ENCODE measurements around the gene KCTD16. TPM values are rescaled to one million over a fixed set of nuclear protein-coding genes. Genes with fewer than 3 reads are reported as not detected.

The KCTD16 gene
- total RNA-seq, 1 experiment from 2014 or later, result 0.64 TPM

DNA sequence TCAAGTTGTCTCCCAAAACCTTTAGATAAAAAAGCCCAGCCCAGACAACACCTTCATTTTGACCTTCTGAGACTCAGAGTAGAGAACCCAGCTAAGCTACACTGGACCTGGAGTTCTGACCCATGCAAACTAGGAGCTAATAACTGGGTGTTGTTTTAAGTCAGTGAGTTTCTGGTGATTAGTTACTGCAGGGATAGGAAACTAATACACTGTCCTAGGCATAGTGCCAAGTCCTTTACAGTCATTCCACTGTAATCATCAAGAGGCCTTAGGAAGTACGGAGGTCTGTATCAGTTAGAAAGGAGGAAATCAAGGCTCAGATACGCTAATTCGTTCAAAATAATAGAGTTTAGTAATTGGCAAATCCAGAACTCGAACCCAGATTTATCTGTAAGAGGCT, 197.9 kb downstream of the KCTD16 start:
- POLR2A ChIA-PET, result no interaction called here
- Histone ChIP-seq H3K9me2 (ENCODE audit: insufficient read depth) (no peaks in the 10 kb centered on the region), H4K20me1 (ENCODE audit: insufficient read depth) (no peaks in the 10 kb centered on the region), H3K4me3 (replicated peaks in 1 of 2; ENCODE audit: low read depth in 1 of 2, low read length in 2 of 2) (no peak overlapping the region), H3K9me3 (ENCODE audit: control insufficient read depth in 1 of 2, insufficient read depth in 1 of 2, low read depth in 1 of 2, low read length in 2 of 2) (no peaks in the 10 kb centered on the region), H3K4me2 (ENCODE audit: low read length) (no peak overlapping the region), H3K36me3 (ENCODE audit: control insufficient read depth in 1 of 2, insufficient read depth in 2 of 2, low read length in 2 of 2) (no peaks in the 10 kb centered on the region), H3K9ac (ENCODE audit: low read length) (no peak overlapping the region), H2AFZ (ENCODE audit: low read depth, low read length, poor library complexity, severe bottlenecking) (no peak overlapping the region), H3K27ac (ENCODE audit: low read depth, low read length) (no peak overlapping the region), H3K27me3 (ENCODE audit: insufficient read depth, low read length) (peaks cover 32% of the 10 kb centered on the region), H3K79me2 (ENCODE audit: insufficient read depth, low read length) (no peaks in the 10 kb centered on the region), H3K4me1 (ENCODE audit: control insufficient read depth in 1 of 2, insufficient read depth in 2 of 2, low read length in 2 of 2) (no peaks in the 10 kb centered on the region)
- DNase-seq (ENCODE audit: low read depth, low spot score), result no peak
- CTCF ChIA-PET, result no interaction called here
- TF ChIP-seq YY1 (IDR thresholded peaks at IDR 0.05; ENCODE audit: extremely low read depth, insufficient replicate concordance, low read depth, low read length), result no peak
- no peak for TF ChIP-seq CEBPB (IDR thresholded peaks at IDR 0.05; ENCODE audit: low read depth)
- TF ChIP-seq, protein P1, sequence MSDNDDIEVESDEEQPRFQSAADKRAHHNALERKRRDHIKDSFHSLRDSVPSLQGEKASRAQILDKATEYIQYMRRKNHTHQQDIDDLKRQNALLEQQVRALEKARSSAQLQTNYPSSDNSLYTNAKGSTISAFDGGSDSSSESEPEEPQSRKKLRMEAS (IDR thresholded peaks at IDR 0.05), result no peak
- TF ChIP-seq POLR2AphosphoS5 (IDR thresholded peaks at IDR 0.05; ENCODE audit: low read depth, low read length), result no peak
- TF ChIP-seq RAD21 (IDR thresholded peaks at IDR 0.05; ENCODE audit: low read depth), result no peak
- TF ChIP-seq, protein P2, sequence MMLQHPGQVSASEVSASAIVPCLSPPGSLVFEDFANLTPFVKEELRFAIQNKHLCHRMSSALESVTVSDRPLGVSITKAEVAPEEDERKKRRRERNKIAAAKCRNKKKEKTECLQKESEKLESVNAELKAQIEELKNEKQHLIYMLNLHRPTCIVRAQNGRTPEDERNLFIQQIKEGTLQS (IDR thresholded peaks at IDR 0.05), result no peak
- TF ChIP-seq EGR1 (IDR thresholded peaks at IDR 0.05; ENCODE audit: low read depth), result no peak
- no peak for TF ChIP-seq TCF7L2 (IDR thresholded peaks at IDR 0.05; ENCODE audit: borderline replicate concordance, extremely low read depth, insufficient read depth, insufficient read length)
- TF ChIP-seq EZH2phosphoT487 (IDR thresholded peaks at IDR 0.05; ENCODE audit: borderline replicate concordance), result no peak
- TF ChIP-seq EZH2 (IDR thresholded peaks at IDR 0.05), result no peak
- TF ChIP-seq, protein P3, sequence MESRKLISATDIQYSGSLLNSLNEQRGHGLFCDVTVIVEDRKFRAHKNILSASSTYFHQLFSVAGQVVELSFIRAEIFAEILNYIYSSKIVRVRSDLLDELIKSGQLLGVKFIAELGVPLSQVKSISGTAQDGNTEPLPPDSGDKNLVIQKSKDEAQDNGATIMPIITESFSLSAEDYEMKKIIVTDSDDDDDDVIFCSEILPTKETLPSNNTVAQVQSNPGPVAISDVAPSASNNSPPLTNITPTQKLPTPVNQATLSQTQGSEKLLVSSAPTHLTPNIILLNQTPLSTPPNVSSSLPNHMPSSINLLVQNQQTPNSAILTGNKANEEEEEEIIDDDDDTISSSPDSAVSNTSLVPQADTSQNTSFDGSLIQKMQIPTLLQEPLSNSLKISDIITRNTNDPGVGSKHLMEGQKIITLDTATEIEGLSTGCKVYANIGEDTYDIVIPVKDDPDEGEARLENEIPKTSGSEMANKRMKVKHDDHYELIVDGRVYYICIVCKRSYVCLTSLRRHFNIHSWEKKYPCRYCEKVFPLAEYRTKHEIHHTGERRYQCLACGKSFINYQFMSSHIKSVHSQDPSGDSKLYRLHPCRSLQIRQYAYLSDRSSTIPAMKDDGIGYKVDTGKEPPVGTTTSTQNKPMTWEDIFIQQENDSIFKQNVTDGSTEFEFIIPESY (IDR thresholded peaks at IDR 0.05; ENCODE audit: extremely low read depth, insufficient replicate concordance, low read length), result no peak
- TF ChIP-seq ZNF274 (IDR thresholded peaks at IDR 0.05; ENCODE audit: low read depth, low read length), result no peak
- TF ChIP-seq SP1 (IDR thresholded peaks at IDR 0.05; ENCODE audit: low read depth), result no peak
- TF ChIP-seq SRF (IDR thresholded peaks at IDR 0.05; ENCODE audit: low read depth), result no peak
- ATAC-seq, result no peak
- RAD21 ChIA-PET (ENCODE audit: low non-redundant PET in 1 of 2, low total read pairs in 2 of 2, uncharacterized antibody in 2 of 2, unreplicated experiment in 2 of 2), result no interaction called here
- no TSS peak for BruUV-seq (replicated peaks)
- intact Hi-C loops (cut with micrococcal nuclease), result no loop called here

Measured in HCT116 (cell line).